GM12865 (cell line): Measurements from ENCODE around the gene SAMD9.
A peak's percentile ranks its signal among the peaks of the same experiment; 100 is the strongest.

ENCODE experiments used
- DNase-seq: peaks from one replicate; pipeline ENCODE4 v3.0.0; 2010; ENCODE audit warnings: low read depth
- H3K4me3 ChIP-seq: 2 replicates; pipeline ENCODE4 v1.5.1; 2011; ENCODE audit warnings: mild to moderate bottlenecking, low read depth, low read length, control low read depth
- CTCF ChIP-seq: IDR thresholded peaks from 2 replicates; pipeline ENCODE4 v1.5.1; 2011; ENCODE audit warnings: low read length, control low read depth, low read depth, inconsistent platforms; ENCODE audit not compliant: insufficient read depth; ENCODE audit errors: missing control alignments

Gene SAMD9

DNA sequence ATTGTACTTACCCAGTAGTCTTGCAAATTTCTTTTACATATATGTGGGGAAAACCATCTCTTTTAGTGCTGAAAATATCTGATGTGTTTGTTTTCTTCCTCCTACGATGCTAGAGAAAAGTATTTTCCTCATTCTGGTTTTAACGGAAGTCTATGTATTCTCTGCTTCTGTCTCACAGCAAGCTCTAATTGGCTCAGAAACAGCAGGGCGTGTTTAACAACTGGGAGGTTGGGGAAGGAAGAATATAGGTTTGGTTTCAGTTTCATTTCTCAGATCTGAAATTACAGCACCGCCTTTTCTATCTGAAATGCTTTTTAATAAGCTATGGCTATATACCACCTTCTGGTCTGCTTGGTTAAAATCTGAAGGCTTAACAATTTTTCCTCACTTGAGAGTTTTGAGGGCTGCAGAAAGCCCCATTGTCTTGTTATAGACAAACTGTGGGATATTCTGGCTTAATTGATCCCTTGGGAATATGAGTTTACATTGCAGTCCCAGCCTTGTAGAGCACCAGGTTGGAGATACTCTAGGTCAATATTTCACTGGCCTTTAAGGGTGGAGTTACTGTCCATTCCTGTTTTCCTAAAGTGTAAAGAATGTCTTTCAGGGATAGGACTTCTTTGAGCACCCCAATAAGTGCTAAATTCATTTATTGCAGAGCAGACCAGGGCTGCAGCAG is at the start of gene SAMD9:
Gene SAMD9 (minus strand): TSS at position 128 of the 679 bp plus-strand sequence. CDS start 11,882 bp downstream, outside the sequence.
- H3K4me3 ChIP-seq, result peak within 1 kb of the TSS; percentile 61
- no peak for TF ChIP-seq CTCF
- DNase-seq, result peak; percentile 87

GRCh38 chr7:93165447-93165846 is 47.7 kb upstream of the SAMD9 start:
- peak; percentile 73 for DNase-seq
- no peak overlapping the region for H3K4me3 ChIP-seq
- TF ChIP-seq CTCF, result no peak

DNA sequence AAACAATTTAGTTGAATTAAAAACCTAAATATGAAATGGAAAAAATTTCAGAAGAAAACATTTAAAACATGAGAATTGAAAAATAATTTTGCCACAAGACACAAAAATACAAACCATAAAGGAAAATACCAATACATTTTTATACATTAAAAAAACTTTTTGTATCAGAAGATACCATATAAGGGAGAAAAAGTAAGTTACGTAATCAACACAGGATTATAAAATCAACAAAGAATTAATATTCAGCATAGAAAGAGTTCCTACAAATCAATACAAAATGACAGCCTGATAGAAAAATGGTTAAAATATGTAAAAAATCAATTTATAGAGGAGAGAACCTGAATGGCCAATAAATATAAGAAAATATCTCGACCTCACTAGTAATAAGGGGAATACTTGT is 47.0 kb upstream of the SAMD9 start:
- TF ChIP-seq CTCF, result no peak
- DNase-seq, result no peak
- H3K4me3 ChIP-seq, result no peak overlapping the region

GRCh38 chr7:93161181-93161762 is 43.5 kb upstream of the SAMD9 start:
- DNase-seq, result no peak
- no peak overlapping the region for H3K4me3 ChIP-seq
- no peak for TF ChIP-seq CTCF

GRCh38 chr7:93160410-93160809 is 42.6 kb upstream of the SAMD9 start:
- no peak overlapping the region for H3K4me3 ChIP-seq
- DNase-seq, result no peak
- no peak for TF ChIP-seq CTCF

DNA sequence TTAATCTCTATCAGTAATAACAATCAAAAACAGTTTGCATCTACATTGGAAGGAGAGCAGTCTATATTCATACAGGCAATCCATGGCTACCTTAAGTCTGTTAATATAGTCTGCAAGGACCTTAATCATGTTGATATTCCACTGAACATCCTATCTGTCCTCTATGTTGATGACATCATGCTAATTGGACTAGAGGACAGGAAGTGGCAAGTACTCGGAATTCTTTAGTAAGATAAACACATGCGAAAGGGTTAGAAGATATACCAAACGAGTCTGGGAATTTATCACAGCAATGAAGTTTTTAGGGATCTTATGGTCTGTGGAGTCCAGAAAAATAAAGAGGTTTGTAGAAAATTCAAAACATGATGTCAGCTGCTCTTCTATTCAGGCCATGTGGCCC is 41.7 kb upstream of the SAMD9 start:
- no peak for DNase-seq
- no peak overlapping the region for H3K4me3 ChIP-seq
- no peak for TF ChIP-seq CTCF

- DNase-seq, result no peak
- no peak overlapping the region for H3K4me3 ChIP-seq
- no peak for TF ChIP-seq CTCF
Observed at GRCh38 chr7:93156884-93157283, 39.1 kb upstream of the SAMD9 start.
